ENCODE results near the gene PNKD.

Gene PNKD

DNA sequence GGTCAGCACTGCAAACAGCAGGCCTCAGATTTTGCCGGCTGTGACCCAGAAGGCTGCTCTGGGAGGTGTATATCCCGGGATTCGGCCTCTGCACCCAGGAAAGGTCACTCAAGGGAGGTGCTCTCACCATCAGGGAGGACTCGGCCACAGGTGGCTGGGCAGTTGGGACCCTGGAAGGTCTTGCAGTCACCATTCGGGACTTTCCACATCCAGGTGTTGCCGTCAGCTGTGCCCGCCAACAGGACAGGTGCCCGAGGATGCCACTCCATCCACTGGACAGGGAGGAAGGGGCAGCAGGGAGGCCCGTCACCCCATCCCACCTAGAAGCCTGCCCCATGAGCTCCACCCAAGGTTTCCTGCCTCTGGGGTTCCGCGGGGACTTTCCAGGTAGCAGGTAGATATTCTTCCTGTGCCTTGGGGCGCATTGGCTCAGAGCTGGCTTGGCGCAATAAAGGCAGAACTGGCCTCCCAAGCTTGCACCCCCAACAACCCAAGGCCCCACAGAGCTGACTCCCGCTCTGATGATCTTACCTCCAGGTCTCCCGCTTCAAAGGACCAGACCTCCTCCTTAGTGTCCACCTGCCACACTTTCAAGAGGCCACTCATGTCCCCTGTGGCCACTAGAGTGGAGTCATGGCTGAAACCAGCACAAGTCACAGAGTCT lies 3.9 kb upstream of the PNKD start:
- no peak overlapping the region for H3K27ac ChIP-seq
- TF ChIP-seq ZFX (IDR thresholded peaks at IDR 0.05), result no peak
- TF ChIP-seq, protein P1, sequence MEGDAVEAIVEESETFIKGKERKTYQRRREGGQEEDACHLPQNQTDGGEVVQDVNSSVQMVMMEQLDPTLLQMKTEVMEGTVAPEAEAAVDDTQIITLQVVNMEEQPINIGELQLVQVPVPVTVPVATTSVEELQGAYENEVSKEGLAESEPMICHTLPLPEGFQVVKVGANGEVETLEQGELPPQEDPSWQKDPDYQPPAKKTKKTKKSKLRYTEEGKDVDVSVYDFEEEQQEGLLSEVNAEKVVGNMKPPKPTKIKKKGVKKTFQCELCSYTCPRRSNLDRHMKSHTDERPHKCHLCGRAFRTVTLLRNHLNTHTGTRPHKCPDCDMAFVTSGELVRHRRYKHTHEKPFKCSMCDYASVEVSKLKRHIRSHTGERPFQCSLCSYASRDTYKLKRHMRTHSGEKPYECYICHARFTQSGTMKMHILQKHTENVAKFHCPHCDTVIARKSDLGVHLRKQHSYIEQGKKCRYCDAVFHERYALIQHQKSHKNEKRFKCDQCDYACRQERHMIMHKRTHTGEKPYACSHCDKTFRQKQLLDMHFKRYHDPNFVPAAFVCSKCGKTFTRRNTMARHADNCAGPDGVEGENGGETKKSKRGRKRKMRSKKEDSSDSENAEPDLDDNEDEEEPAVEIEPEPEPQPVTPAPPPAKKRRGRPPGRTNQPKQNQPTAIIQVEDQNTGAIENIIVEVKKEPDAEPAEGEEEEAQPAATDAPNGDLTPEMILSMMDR (conservative IDR thresholded peaks at IDR 0.05), result no peak

- no peak overlapping the region for H3K27ac ChIP-seq
- TF ChIP-seq, protein P1 (conservative IDR thresholded peaks at IDR 0.05), result no peak
- TF ChIP-seq ZFX (IDR thresholded peaks at IDR 0.05), result no peak
Observed at GRCh38 chr2:218267259-218267658, 3.1 kb upstream of the PNKD start.

DNA sequence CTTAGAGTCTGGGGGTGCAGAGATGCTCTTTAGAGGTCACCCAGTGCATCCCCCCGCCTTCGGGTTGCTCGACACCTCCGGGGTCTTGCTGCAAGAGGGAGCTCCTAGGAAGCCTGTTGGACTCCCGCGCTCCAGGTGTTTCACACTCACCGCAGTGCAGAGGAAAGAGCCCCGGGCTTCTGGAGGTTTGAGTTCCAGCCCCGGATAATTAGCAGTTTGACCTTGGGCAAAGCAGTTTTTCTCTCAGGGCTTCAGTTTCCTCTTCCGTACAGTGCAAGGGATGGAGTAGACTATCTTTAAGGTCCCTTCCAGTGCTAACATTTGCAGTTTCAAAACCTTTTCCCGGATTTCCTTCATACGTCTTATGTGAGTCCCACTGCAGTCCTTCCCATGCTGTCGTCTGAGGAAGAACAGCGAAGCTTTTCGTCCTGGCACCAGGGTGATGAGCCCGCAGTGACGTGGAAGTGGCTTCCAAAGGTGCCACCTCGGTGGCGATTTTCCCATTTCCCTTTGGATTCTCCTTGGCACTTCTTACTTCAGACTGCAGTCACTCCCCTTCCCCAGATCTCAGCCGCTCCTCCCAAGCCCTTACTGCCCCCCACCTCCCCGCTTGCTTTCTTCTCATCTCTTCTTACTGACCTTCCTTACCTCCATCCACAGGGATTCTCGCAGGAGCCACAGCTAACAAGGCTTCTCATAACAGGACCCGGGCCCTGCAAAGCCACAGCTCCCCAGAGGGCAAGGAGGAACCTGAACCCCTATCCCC lies 585 bp downstream of the PNKD start:
- H3K27ac ChIP-seq, result peak overlapping the region; percentile 84

DNA sequence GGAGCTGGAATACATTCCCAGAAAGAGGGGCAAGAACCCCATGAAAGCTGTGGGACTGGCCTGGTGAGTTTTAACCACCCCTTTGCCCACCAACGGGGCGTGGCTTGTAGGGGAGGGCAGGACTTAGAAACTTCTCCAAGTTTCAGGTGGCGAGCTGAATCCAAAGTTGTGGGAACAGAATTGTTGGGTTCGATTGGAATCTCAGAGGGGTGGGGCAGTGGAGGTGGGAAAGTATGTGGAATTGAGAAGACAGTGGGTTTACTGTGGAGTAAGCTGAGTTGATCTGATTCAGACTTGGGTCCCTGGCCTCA lies 1.1 kb downstream of the PNKD start:
- TF ChIP-seq ZFX (IDR thresholded peaks at IDR 0.05), result no peak
- TF ChIP-seq, protein P1 (conservative IDR thresholded peaks at IDR 0.05), result no peak
- H3K27ac ChIP-seq, result peak overlapping the region; percentile 84

More for the DNA sequence above, 585 bp downstream of the PNKD start:
- TF ChIP-seq ZFX (IDR thresholded peaks at IDR 0.05), result no peak
- TF ChIP-seq, protein P1 (conservative IDR thresholded peaks at IDR 0.05), result no peak

DNA sequence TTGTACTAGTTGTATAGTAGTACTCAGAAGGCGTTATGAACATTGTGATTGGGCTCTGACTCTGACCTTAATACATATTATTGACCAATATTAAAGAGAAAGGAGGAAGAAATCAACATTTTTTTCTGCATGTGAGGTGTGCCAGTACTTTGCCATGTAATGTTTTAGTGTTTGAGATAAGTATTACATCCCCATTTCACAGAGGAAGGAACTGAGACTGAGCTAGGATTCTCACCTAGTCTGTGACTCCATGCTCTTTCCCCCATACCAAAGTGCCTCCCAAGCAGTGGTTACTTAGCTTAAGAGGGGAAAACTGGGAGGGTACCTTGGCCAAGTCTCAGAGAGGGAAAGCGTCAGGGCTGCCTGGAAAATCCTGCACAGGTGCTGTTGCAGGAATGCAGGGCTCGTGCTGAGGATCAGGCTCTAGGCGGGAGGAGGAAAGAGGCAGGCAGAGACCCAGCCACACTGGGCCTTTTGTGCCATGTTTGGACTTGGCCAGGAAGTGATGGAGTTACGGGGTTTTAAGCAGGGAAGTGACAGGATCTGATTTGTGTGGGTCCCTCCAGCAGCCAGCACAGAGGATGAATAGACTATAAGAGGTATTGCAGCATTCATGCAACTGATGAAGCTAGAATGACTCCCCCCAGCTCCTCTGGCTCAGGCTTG lies 1.7 kb downstream of the PNKD start:
- peak overlapping the region; percentile 84 for H3K27ac ChIP-seq
- TF ChIP-seq, protein P1 (conservative IDR thresholded peaks at IDR 0.05), result no peak
- TF ChIP-seq ZFX (IDR thresholded peaks at IDR 0.05), result no peak

GRCh38 chr2:218272531-218273212 lies 2.4 kb downstream of the PNKD start:
- H3K27ac ChIP-seq, result peak overlapping the region; percentile 36; the same call in 1 of the 2 replicates
- TF ChIP-seq ZFX (IDR thresholded peaks at IDR 0.05), result no peak
- TF ChIP-seq, protein P1 (conservative IDR thresholded peaks at IDR 0.05), result peak; percentile 90

- peak overlapping the region; percentile 36; the same call in 1 of the 2 replicates for H3K27ac ChIP-seq
Observed at GRCh38 chr2:218273214-218273907, 3.0 kb downstream of the PNKD start.

Data from C4-2B (cell line).